Activated CD8-positive, alpha-beta memory T cell treated with anti-CD3 and anti-CD28 coated beads, Interleukin-2, amount 50 U/mL, for 24 hours (primary cell): Measurements from ENCODE around the gene PLA2G5.

ENCODE experiments used
- DNase-seq: peaks from one replicate; pipeline ENCODE4 v3.0.0-alpha.2; 2020; ENCODE audit errors: extremely low read depth

PLA2G5 gene

GRCh38 chr1:20068722-20069121 is 1.3 kb upstream of the PLA2G5 start:
- no peak for DNase-seq

- DNase-seq = no peak
Observed at GRCh38 chr1:20070357-20070756, 363 bp downstream of the PLA2G5 start.

- no peak for DNase-seq
Observed at GRCh38 chr1:20071416-20071815, 1.4 kb downstream of the PLA2G5 start.

DNA sequence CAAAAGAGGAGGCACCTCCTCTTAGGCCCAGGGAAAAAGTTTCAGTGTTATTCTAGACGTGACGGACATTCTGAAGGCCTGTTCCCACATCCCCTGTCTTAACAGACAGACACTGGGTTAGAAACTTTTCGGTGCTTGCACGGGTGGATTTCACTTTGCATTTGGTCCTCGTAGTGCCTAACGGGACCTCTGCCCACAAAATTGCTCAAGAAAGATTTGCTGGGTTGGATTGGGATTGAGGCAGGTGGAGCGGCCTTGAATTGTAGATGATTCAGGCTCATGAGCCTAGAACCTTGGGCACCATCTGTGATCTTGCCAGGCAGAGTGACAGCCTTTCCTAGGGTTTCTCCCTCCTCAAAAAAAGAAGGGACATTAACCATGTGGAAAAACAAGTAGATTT is 2.8 kb downstream of the PLA2G5 start:
- no peak for DNase-seq

DNA sequence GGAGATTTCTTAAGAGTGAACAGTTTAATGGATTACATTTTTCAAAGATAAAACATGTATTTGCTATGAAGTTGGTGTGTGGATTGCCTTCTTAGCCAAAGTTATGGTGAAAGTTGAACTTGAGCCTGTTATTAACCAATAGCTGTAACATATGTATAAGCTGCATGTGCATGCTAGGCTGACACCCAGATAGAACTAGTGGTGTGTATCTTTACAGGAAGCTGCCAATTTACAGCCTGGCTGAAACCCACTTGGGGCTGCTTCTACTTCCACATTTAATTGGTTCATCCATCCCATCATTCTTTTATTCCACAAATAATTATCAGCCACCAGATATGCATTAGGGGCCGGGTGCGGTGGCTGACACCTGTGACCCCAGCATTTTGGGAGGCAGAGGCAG is 3.3 kb downstream of the PLA2G5 start:
- DNase-seq = no peak

DNA sequence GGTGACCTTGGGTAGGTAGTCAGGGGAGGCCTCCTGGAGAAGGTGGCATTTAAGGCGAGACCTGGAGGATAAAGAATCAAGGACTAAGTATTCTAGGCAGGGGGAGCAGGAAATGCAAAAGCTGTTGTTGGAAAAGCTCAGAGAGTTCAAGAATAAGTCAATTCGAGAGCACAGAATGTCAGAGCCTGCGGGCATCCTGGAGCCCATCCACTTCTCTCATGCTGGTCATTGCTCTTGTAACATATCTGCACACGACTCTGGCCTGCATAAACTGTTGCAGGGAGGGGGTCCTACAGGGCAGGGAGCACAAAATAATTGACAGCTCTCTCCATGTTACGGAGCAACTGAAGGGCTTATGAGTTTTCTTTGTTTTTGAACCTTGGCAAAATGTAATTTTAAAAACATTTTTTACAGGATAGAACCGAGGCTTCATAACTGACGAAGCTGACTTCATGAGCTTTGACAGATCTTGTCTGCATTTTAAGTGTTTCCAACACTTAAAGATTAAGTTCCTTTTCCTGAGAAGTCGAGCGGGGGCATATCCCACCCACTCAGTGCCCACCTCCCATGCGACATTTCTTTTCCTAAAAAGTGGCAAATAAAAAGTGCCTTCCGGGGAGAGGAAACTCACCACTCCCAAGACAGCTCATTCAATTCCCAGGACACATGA is 4.2 kb downstream of the PLA2G5 start:
- DNase-seq = no peak

- no peak for DNase-seq
Observed at GRCh38 chr1:20074725-20075171, 4.8 kb downstream of the PLA2G5 start.

DNA sequence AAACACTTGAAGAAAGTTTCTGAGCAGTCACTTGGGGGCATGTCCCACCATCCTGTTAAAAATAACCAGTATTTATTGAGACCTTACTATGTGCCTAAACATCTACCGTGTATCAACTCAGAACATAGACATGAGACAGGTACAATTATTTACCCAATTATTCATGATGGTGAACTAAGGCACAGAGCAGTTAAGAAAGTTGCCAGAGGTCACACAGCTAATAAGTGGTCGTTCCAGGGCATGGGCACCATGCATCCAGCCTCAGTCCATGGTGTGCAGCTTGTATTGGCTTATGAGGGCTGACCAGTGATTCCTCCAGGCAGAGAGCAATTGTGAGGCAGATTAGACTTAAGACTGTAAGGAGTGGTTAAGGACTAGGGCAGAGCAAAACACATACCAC is 5.4 kb downstream of the PLA2G5 start:
- DNase-seq = no peak

GRCh38 chr1:20076223-20076622 is 6.2 kb downstream of the PLA2G5 start:
- DNase-seq = no peak

- no peak for DNase-seq
Observed at GRCh38 chr1:20076710-20077461, 6.9 kb downstream of the PLA2G5 start.

DNA sequence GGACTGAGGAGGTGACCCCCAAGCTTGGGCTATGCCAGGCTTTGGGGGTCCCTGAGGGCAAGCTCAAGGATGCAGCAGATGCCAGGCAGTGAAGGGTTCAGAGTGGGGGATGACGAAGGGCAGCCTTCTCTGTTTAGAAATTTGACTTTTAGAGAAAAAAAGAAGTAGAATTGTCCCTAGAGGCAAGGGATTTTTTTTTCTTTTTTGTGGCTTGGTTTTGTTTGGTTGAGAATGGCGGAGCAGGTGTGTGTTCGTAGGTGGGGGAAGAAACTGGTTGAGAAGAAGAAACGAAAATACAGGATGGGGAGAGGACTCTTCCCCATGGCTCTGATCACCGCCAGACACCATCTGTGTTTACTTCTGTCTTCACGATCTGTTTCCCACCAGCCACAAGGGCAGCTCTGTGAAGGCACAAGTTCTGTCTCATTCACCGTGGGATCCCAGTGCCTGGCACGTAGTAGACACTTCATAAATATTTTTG is 8.2 kb downstream of the PLA2G5 start:
- no peak for DNase-seq

- DNase-seq = no peak
Observed at GRCh38 chr1:20078711-20079110, 8.7 kb downstream of the PLA2G5 start.

DNA sequence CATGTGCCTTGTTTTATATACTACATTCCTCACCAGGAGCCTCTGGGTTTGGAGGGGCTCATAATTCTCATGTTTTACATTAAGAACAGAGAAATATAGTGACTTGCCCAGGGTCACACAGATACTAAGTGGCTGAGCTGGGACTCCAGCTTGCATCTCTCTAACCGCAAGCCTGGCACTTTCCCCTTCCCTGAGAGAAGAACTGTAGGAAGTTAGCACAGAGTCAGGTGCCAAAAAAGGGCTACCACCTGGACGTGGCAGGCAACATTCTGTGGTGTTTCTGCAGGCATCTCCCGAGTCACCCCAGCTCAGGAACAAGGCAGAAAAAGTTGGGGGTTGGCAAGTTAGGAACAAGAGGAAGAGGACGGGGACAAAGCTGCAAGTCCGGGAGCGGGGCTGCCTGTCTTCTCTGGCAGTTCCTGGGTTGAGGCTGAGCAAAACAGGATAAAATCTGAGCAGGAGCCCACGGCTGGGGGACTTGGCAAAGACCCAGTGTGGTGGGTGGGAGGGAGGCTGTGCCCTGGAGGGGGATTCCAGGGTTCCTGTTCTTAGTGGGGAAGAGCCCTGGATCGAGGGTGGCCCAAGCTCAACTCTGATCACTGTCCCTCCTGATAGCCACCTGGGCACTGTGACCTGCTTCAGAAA is 9.8 kb downstream of the PLA2G5 start:
- no peak for DNase-seq

DNA sequence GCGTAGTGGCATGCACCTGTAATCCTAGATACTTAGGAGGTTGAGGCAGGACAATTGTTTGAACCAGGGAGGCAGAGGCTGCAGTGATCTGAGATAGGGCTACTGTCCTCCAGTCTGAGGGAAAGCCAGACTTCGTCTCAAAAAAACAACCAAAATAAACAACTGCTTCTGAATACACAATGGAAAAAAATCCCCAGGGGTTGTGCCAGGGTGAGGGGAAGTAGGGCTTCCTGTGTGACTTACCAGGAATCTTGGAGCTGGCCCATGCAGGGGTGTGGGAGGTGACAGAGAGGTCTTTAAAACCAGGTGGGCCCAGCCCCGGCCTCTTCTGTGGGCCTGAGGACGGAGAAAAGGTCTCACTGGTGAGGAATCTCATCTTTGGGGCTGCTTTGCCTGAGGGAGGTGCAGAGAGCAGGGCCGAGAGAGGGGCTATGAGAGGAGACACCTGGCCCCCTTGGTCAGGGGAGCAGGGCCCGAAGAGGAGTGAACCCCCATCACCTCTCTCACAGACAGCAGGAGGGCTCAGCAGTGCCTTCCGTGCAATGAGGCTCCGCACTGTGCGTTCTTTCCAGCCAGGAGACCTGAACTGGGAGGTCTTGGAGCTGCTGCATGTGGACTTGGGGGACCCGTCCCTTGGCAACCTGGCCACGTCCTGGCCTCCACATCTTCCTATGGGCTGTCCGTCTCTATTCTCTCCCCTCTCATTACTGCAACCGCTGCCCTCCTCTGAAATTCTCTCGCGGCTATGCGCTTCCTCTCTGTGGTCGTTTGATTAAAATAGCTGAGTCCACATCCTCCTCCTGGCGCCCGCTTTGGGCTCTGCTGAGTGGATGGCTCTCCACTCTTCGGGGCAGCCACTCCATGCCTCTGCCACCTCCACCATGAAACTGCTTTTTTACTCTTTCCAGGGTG is 10.7 kb downstream of the PLA2G5 start:
- DNase-seq = no peak

GRCh38 chr1:20081353-20081810 is 11.4 kb downstream of the PLA2G5 start:
- DNase-seq = no peak

GRCh38 chr1:20082772-20083171 is 12.8 kb downstream of the PLA2G5 start:
- DNase-seq = no peak

DNA sequence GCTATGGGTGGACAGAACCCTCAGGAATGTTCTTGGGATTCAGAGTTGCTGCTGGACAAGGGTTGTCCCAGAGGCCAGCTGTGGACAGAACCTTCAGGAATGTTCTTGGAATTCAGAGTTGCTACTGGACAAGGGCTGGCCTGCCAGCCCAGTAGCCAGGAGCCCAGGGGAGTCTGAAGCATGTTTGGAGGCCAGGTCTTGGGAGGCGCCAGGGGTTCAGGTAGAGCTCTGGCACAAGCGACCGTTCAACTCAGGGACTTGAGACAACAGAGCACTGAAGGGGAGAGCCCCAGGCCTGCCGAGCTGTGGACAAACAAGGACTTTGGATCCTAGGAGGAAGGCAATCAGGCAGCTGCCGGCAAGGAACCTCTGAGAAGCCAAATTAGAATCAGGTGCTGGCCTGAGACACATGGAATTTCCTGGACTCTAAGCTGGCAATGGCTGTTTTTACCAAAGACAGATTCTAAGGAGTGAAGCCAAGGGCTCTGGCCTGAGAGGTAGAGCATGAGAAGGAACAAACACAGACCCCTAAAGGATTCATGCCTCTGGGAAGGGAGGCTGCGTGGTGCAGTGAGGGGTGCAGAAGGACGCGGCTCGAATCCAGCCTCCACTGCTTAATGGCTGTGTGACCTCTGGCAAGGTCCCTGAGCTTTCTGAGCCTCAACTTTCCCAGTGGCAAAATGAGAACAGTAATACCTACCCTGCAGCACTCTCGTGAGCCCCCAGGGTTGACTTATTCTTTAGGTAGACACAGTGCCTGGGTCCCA is 13.4 kb downstream of the PLA2G5 start:
- no peak for DNase-seq

- no peak for DNase-seq
Observed at GRCh38 chr1:20086800-20087199, 16.8 kb downstream of the PLA2G5 start.

DNA sequence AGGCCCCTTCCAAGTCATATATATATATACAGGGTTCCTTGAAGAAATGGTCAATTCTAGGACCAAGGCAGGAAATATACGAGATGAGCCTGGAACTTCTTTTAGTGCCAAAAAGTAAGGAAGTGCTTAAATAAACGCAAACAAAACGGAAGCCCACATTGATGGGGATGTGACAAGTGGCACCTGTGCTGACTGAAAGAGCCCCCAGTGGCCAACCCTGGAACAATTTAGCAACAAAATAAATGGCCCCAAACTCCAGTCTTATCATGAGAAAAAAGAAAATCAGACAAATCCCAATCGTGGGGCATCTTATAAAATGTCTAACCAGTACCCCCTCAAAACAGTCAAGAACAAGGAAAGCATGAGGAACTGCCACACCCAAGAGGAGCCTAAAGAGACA is 17.7 kb downstream of the PLA2G5 start:
- DNase-seq = no peak

DNA sequence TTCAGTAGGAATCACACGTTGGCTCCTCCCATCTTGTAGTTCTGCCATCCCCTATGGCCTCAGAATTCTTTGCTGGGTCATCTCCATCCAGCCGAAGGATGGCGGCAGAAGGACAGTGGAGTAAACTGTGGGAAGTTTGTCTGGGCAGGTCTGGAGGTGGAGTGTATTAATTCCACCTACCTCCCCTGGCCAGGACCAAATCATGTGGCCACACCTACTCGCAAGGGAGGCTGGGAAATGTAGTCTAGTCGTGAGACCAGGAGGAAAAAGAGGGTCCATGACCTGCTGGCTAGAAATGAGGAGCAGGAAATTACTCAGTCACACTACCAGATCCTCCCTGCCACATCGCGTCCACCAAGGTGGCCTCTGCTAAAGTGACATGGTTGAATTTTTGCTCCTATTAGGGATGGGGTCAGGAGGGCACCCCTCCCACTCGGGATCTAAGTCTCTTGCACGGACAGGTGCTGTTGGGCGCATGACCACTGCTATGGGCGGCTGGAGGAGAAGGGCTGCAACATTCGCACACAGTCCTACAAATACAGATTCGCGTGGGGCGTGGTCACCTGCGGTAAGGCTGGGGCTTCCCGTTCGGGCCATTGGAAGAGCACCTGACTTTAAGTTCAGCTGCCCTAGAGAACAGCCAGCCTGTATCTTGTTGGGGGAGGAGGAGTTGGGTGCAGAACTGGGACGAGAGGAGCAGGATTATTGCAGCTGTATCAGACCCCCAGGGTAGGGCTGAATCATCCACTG is 19.5 kb downstream of the PLA2G5 start:
- no peak for DNase-seq
